T47D (cell line): Measurements from ENCODE around the gene SDK1.
"Not testable (repeated sequence)": the region's sequence is repeated elsewhere in the genome, so short reads cannot be mapped to it uniquely, and the experiment has no call there.

ENCODE experiments used
- DNase-seq, 2 experiments: peaks; one replicate each; pipeline versions ENCODE4 v3.0.0 to v3.0.0-alpha.2; 2011 to 2012; ENCODE audit warnings: low read depth in 1 of 2, low spot score in 1 of 2
- JUND ChIP-seq: IDR thresholded peaks from 2 replicates; pipeline ENCODE4 v1.6.1; 2012; ENCODE audit warnings: low read depth
- in situ Hi-C: cut with HindIII; loops from 2 replicates; pipeline ENCODE4 v1.10.0; 2016; ENCODE audit warnings: low sequenced_read_pairs, low pct_unique_long_range_greater_than_20kb

The SDK1 gene

GRCh38 chr7:3958109-3958483, 657.0 kb downstream of the SDK1 start:
- no peak for TF ChIP-seq JUND
- in situ Hi-C loops: no loop called here
- DNase-seq: no peak

- no peak for TF ChIP-seq JUND
- in situ Hi-C loops: no loop called here
- DNase-seq: no peak
Observed at GRCh38 chr7:3959364-3959763, 658.3 kb downstream of the SDK1 start.

- no peak for DNase-seq
- no peak for TF ChIP-seq JUND
- in situ Hi-C loops: no loop called here
Observed at GRCh38 chr7:3960050-3960763, 659.2 kb downstream of the SDK1 start.

GRCh38 chr7:3960942-3961341, 659.9 kb downstream of the SDK1 start:
- TF ChIP-seq JUND: no peak
- no peak for DNase-seq
- in situ Hi-C loops: no loop called here

- in situ Hi-C loops: no loop called here
- TF ChIP-seq JUND: no peak
- no peak for DNase-seq
Observed at GRCh38 chr7:3961857-3962503, 660.9 kb downstream of the SDK1 start.

GRCh38 chr7:3963768-3964167, 662.7 kb downstream of the SDK1 start:
- DNase-seq, in situ Hi-C loops: not testable (repeated sequence)

GRCh38 chr7:3964980-3965606, 664.0 kb downstream of the SDK1 start:
- DNase-seq: no peak
- in situ Hi-C loops: no loop called here
- no peak for TF ChIP-seq JUND

- no peak for TF ChIP-seq JUND
- no peak for DNase-seq
- in situ Hi-C loops: no loop called here
Observed at GRCh38 chr7:3965794-3966395, 664.8 kb downstream of the SDK1 start.

- TF ChIP-seq JUND: no peak
- in situ Hi-C loops: no loop called here
- DNase-seq: no peak
Observed at GRCh38 chr7:3968234-3968633, 667.2 kb downstream of the SDK1 start.

- no peak for DNase-seq
- TF ChIP-seq JUND: no peak
- in situ Hi-C loops: no loop called here
Observed at GRCh38 chr7:3969286-3969685, 668.2 kb downstream of the SDK1 start.

- no peak for TF ChIP-seq JUND
- DNase-seq: no peak
- in situ Hi-C loops: no loop called here
Observed at GRCh38 chr7:3971323-3971722, 670.3 kb downstream of the SDK1 start.

- in situ Hi-C loops: no loop called here
- no peak for DNase-seq
- no peak for TF ChIP-seq JUND
Observed at GRCh38 chr7:3973264-3973663, 672.2 kb downstream of the SDK1 start.

- TF ChIP-seq JUND: no peak
- no peak for DNase-seq
- in situ Hi-C loops: no loop called here
Observed at GRCh38 chr7:3974329-3974728, 673.3 kb downstream of the SDK1 start.
